Measurements from ENCODE around the gene SCAPER.

DNA sequence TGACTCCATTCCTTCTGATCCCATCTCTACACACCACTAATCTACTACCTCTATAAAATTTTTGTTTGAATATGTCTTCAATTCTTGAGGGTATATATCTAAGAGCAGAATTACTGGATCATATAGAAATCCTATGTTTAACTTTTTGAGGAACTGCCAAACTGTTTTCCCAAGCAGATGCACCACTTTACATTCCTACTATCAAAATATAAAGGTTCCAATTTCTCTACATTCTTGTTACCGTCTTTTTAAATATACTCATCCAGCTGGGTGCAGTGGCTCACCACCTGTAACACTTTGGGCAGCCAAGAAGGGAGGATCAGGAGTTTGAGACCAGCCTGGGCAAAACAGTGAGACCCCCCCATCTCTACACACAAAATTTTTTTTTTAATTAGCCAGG is 268.0 kb downstream of the SCAPER start:
- TF ChIP-seq, protein P1, sequence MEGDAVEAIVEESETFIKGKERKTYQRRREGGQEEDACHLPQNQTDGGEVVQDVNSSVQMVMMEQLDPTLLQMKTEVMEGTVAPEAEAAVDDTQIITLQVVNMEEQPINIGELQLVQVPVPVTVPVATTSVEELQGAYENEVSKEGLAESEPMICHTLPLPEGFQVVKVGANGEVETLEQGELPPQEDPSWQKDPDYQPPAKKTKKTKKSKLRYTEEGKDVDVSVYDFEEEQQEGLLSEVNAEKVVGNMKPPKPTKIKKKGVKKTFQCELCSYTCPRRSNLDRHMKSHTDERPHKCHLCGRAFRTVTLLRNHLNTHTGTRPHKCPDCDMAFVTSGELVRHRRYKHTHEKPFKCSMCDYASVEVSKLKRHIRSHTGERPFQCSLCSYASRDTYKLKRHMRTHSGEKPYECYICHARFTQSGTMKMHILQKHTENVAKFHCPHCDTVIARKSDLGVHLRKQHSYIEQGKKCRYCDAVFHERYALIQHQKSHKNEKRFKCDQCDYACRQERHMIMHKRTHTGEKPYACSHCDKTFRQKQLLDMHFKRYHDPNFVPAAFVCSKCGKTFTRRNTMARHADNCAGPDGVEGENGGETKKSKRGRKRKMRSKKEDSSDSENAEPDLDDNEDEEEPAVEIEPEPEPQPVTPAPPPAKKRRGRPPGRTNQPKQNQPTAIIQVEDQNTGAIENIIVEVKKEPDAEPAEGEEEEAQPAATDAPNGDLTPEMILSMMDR (IDR thresholded peaks at IDR 0.05; ENCODE audit: poor library complexity, severe bottlenecking), result no peak
- TF ChIP-seq TAF1 (IDR thresholded peaks at IDR 0.05; ENCODE audit: low read depth), result no peak
- TF ChIP-seq, protein P2, sequence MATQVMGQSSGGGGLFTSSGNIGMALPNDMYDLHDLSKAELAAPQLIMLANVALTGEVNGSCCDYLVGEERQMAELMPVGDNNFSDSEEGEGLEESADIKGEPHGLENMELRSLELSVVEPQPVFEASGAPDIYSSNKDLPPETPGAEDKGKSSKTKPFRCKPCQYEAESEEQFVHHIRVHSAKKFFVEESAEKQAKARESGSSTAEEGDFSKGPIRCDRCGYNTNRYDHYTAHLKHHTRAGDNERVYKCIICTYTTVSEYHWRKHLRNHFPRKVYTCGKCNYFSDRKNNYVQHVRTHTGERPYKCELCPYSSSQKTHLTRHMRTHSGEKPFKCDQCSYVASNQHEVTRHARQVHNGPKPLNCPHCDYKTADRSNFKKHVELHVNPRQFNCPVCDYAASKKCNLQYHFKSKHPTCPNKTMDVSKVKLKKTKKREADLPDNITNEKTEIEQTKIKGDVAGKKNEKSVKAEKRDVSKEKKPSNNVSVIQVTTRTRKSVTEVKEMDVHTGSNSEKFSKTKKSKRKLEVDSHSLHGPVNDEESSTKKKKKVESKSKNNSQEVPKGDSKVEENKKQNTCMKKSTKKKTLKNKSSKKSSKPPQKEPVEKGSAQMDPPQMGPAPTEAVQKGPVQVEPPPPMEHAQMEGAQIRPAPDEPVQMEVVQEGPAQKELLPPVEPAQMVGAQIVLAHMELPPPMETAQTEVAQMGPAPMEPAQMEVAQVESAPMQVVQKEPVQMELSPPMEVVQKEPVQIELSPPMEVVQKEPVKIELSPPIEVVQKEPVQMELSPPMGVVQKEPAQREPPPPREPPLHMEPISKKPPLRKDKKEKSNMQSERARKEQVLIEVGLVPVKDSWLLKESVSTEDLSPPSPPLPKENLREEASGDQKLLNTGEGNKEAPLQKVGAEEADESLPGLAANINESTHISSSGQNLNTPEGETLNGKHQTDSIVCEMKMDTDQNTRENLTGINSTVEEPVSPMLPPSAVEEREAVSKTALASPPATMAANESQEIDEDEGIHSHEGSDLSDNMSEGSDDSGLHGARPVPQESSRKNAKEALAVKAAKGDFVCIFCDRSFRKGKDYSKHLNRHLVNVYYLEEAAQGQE (IDR thresholded peaks at IDR 0.05; ENCODE audit: borderline replicate concordance), result no peak
- no peak for TF ChIP-seq MXI1 (conservative IDR thresholded peaks at IDR 0.05; ENCODE audit: poor library complexity, severe bottlenecking)
- no peak for TF ChIP-seq EZH2 (IDR thresholded peaks at IDR 0.05; ENCODE audit: borderline replicate concordance, insufficient read depth, low read length, poor library complexity, severe bottlenecking)
- no peak for TF ChIP-seq SMC3 (conservative IDR thresholded peaks at IDR 0.05; ENCODE audit: poor library complexity)
- no peak for TF ChIP-seq EP300 (conservative IDR thresholded peaks at IDR 0.05; ENCODE audit: poor library complexity, severe bottlenecking)
- TF ChIP-seq POLR2AphosphoS5 (IDR thresholded peaks at IDR 0.05), result no peak
